Activated CD8-positive, alpha-beta memory T cell treated with anti-CD3 and anti-CD28 coated beads, Interleukin-2, amount 10 ng/mL, durations not matched to agents 7 days and 5 days (primary cell): ENCODE results near the gene TBATA. TPM values are rescaled to one million over a fixed set of nuclear protein-coding genes. Genes with fewer than 3 reads are reported as not detected.
A peak's percentile ranks its signal among the peaks of the same experiment; 100 is the strongest.

Experiments
- ATAC-seq: fragments of 150-1000 bp; cut with Tn5 transposase; one replicate; pipeline ENCODE4 v1.10.0; 2021; ENCODE audit warnings: moderate library complexity
- CTCF ChIA-PET: fragments of 350-600 bp; sonication (Branson Sonifier 250); formaldehyde crosslinking; loops from one replicate; lab custom pipeline; 2021; ENCODE audit warnings: antibody characterized with exemption; lab: Charles Lee
- DNase-seq: peaks from one replicate; pipeline ENCODE4 v3.0.0-alpha.2; 2020
- H3K27ac Mint-ChIP-seq: one replicate; pipeline ENCODE4 v1.8.0; 2021; ENCODE audit warnings: mild to moderate bottlenecking, mixed read lengths
- H3K27me3 Mint-ChIP-seq: one replicate; pipeline ENCODE4 v1.8.0; 2021; ENCODE audit warnings: mixed read lengths
- H3K36me3 Mint-ChIP-seq: one replicate; pipeline ENCODE4 v1.8.0; 2021; ENCODE audit warnings: mild to moderate bottlenecking, mixed read lengths
- H3K4me1 Mint-ChIP-seq: one replicate; pipeline ENCODE4 v1.8.0; 2021; ENCODE audit warnings: mixed read lengths
- H3K4me3 Mint-ChIP-seq: one replicate; pipeline ENCODE4 v1.8.0; 2021; ENCODE audit warnings: mild to moderate bottlenecking, moderate library complexity, mixed read lengths
- H3K9me3 Mint-ChIP-seq: one replicate; pipeline ENCODE4 v1.8.0; 2022; ENCODE audit warnings: low read depth, mixed read lengths
- total RNA-seq, 2 experiments: library from RNA; stranded (reverse); gene quantifications; one replicate each; pipeline ENCODE4 v1.2.3, GENCODE V29; 2021

The TBATA gene
- total RNA-seq, 2 experiments from 2014 or later: not detected

GRCh38 chr10:70748801-70749573, 36.2 kb downstream of the TBATA start:
- Mint-ChIP-seq H3K27ac (no peak overlapping the region), H3K9me3 (no peaks in the 10 kb centered on the region), H3K4me3 (no peak overlapping the region), H3K27me3 (no peaks in the 10 kb centered on the region), H3K4me1 (no peaks in the 10 kb centered on the region), H3K36me3 (peaks cover 2% of the 10 kb centered on the region)
- CTCF ChIA-PET: interaction anchor here (1.0 kb wide), 1 partner anchor 10 kb away, joined by 3 read pairs; no protein-coding TSS in a partner anchor
- DNase-seq (no peak), ATAC-seq (no peak)

DNA sequence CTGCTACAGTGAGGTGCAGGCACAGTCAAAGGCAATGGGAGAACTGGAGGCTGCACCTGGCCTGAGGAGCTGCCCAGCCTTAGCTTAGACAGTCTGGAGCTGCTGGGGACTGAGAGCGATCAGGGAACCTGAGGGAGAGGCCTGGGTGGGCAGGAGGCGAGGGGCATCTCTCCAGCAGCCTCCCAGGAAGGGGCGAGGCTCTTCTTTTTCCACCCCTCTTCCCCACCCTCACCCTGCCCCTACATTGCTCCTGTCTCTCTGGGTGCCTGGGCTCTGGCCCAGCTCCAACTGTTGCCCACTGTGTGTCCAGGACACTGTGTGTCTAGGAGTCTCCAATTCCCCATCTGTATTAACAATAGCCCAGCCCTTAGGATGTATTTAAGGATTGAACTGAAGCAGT, 36.9 kb downstream of the TBATA start:
- H3K4me3 Mint-ChIP-seq: no peak overlapping the region
- H3K27me3 Mint-ChIP-seq: no peaks in the 10 kb centered on the region
- no peak for DNase-seq
- no peak overlapping the region for H3K27ac Mint-ChIP-seq
- peaks cover 2% of the 10 kb centered on the region for H3K4me1 Mint-ChIP-seq
- H3K36me3 Mint-ChIP-seq: peaks cover 2% of the 10 kb centered on the region
- H3K9me3 Mint-ChIP-seq: no peaks in the 10 kb centered on the region
- ATAC-seq: no peak
- CTCF ChIA-PET: interaction anchor here (1.0 kb wide), 1 partner anchor 10 kb away, joined by 3 read pairs; no protein-coding TSS in a partner anchor

GRCh38 chr10:70747192-70747965, 37.8 kb downstream of the TBATA start:
- Mint-ChIP-seq H3K27ac (no peak overlapping the region), H3K4me3 (no peak overlapping the region), H3K36me3 (peaks cover 2% of the 10 kb centered on the region), H3K9me3 (no peaks in the 10 kb centered on the region), H3K4me1 (peaks cover 11% of the 10 kb centered on the region), H3K27me3 (no peaks in the 10 kb centered on the region)
- CTCF ChIA-PET: no interaction called here
- DNase-seq (no peak), ATAC-seq (no peak)

- peaks cover 2% of the 10 kb centered on the region for H3K36me3 Mint-ChIP-seq
- no peak overlapping the region for H3K27ac Mint-ChIP-seq
- no peak overlapping the region for H3K4me3 Mint-ChIP-seq
Observed at GRCh38 chr10:70745555-70745954, 39.6 kb downstream of the TBATA start.

GRCh38 chr10:70744617-70745143, 40.5 kb downstream of the TBATA start:
- ATAC-seq (no peak), DNase-seq (no peak)
- Mint-ChIP-seq H3K27me3 (no peaks in the 10 kb centered on the region), H3K36me3 (peaks cover 2% of the 10 kb centered on the region), H3K4me3 (no peak overlapping the region), H3K27ac (peak overlapping the region; percentile 5), H3K9me3 (no peaks in the 10 kb centered on the region), H3K4me1 (peaks cover 25% of the 10 kb centered on the region)
- CTCF ChIA-PET: interaction anchor here (1.7 kb wide), 1 partner anchor 14 kb away, joined by 8 read pairs; no protein-coding TSS in a partner anchor

More at GRCh38 chr10:70745555-70745954, 39.6 kb downstream of the TBATA start:
- CTCF ChIA-PET: interaction anchor here (0.8 to 1.7 kb wide), 2 partner anchors 13 to 187 kb away, joined by 3 to 8 read pairs; no protein-coding TSS in a partner anchor
- Mint-ChIP-seq H3K4me1 (peaks cover 24% of the 10 kb centered on the region), H3K9me3 (no peaks in the 10 kb centered on the region), H3K27me3 (no peaks in the 10 kb centered on the region)
- ATAC-seq: no peak
- no peak for DNase-seq

DNA sequence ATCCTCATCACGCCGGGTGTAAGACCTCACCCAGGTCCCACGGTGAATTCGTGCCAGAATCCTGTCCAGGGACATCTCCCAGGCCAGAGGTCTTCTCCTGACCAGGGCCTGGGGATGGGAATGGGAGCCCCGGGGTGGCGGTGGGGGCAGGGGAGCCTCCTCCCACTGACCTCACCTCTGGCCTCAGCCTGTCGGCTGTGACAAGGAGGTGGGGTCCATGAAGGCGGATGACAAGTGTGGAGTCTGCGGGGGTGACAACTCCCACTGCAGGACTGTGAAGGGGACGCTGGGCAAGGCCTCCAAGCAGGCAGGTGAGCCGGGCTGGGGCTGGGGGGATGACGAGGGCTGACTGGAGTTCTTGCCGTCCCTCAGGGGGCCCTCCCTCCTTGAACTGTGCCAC, 41.3 kb downstream of the TBATA start:
- CTCF ChIA-PET: interaction anchor here (2.6 kb wide), 1 partner anchor 15 kb away, joined by 11 read pairs; no protein-coding TSS in a partner anchor
- ATAC-seq (no peak), DNase-seq (no peak)

DNA sequence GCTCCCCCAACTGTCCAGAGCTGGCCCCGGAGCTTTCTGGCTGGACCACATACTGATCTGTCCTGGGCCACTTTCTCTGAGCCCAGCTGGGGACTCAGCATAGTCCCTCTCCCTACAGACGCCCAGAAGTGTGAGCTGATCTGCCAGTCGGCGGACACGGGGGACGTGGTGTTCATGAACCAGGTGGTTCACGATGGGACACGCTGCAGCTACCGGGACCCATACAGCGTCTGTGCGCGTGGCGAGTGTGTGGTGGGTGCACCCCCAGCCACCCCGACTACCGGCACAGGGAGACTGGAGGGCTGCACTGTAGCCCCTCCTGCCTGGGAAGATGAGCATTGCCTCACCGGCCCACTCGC, 41.8 kb downstream of the TBATA start:
- Mint-ChIP-seq H3K27me3 (no peaks in the 10 kb centered on the region), H3K4me1 (peaks cover 25% of the 10 kb centered on the region), H3K36me3 (peaks cover 2% of the 10 kb centered on the region), H3K4me3 (no peak overlapping the region), H3K27ac (no peak overlapping the region), H3K9me3 (no peaks in the 10 kb centered on the region)
- CTCF ChIA-PET: interaction anchor here (2.6 kb wide), 1 partner anchor 15 kb away, joined by 11 read pairs; no protein-coding TSS in a partner anchor
- no peak for ATAC-seq
- no peak for DNase-seq

More for the DNA sequence above, 41.3 kb downstream of the TBATA start:
- Mint-ChIP-seq H3K4me1 (peaks cover 25% of the 10 kb centered on the region), H3K4me3 (no peak overlapping the region), H3K27ac (no peak overlapping the region), H3K27me3 (no peaks in the 10 kb centered on the region), H3K9me3 (no peaks in the 10 kb centered on the region), H3K36me3 (peaks cover 2% of the 10 kb centered on the region)

- DNase-seq: peak; percentile 54
- Mint-ChIP-seq H3K4me3 (no peak overlapping the region), H3K27ac (peak overlapping the region; percentile 52), H3K36me3 (peaks cover 2% of the 10 kb centered on the region), H3K4me1 (peaks cover 25% of the 10 kb centered on the region), H3K27me3 (no peaks in the 10 kb centered on the region), H3K9me3 (no peaks in the 10 kb centered on the region)
- CTCF ChIA-PET: interaction anchor here (0.7 to 2.6 kb wide), 5 partner anchors 9 to 192 kb away, joined by 3 to 11 read pairs (median 4); no protein-coding TSS in a partner anchor
- peak; percentile 46 for ATAC-seq
Observed at GRCh38 chr10:70742537-70743429, 42.4 kb downstream of the TBATA start.

GRCh38 chr10:70740406-70741288, 44.5 kb downstream of the TBATA start:
- Mint-ChIP-seq H3K27me3 (no peaks in the 10 kb centered on the region), H3K36me3 (peaks cover 2% of the 10 kb centered on the region), H3K9me3 (no peaks in the 10 kb centered on the region), H3K4me3 (no peak overlapping the region), H3K27ac (no peak overlapping the region), H3K4me1 (peaks cover 25% of the 10 kb centered on the region)
- DNase-seq: no peak
- ATAC-seq: no peak
- CTCF ChIA-PET: interaction anchor here (1.9 kb wide), 1 partner anchor 181 kb away, joined by 7 read pairs; no protein-coding TSS in a partner anchor

DNA sequence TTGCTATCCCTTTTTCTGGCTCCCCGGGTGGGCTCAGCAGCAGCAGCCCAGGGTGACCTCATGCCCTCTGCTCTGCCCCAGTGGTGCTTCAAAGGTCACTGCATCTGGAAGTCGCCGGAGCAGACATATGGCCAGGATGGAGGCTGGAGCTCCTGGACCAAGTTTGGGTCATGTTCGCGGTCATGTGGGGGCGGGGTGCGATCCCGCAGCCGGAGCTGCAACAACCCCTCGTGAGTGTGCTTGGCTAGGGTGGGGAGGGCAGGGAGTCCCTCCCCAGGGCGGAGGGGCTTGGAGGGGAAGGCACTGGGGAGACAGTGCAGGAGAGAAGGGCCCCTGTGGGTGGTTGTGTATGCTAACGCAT, 46.4 kb downstream of the TBATA start:
- Mint-ChIP-seq H3K4me1 (peaks cover 25% of the 10 kb centered on the region), H3K4me3 (no peak overlapping the region), H3K27me3 (no peaks in the 10 kb centered on the region), H3K9me3 (no peaks in the 10 kb centered on the region), H3K36me3 (no peaks in the 10 kb centered on the region), H3K27ac (no peak overlapping the region)
- no peak for DNase-seq
- ATAC-seq: no peak
- CTCF ChIA-PET: interaction anchor here (0.9 to 2.3 kb wide), 4 partner anchors 15 to 179 kb away, joined by 3 to 9 read pairs (median 7); no protein-coding TSS in a partner anchor

DNA sequence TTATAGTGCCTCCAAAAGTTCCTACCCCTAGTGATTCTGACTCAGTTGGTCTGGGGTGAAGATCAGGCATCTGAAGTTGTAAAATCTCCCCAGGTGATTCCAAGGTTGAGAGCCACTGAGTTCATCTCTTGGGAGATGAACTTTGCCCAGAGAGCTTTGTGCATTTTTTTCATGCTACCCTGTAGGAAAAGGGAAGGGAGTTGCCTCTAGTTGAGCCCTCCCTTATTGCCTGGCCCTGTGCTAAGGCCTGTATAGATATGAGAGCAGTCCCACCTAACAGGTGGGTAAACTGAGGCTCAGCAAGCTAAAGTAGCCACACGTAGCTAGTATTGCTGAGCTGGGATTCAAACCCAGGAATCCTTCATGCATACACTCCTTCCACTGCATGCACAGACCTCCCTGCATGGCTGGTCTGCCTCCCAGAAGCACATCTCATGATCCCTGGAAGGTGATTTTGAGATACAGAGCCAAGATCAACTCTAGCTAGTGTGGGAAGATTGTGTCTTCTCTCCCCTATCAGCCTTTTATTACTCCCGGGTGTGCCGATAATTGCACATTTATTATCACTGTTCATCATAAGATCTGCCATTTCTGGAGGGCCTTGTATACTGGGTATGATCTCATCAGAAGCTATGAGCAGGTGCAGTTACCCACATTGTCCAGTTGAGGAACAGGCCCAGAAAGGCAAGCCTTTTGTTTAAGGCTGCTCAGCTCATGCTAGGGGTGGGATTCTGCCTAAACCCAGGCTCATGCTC, 47.0 kb downstream of the TBATA start:
- no peaks in the 10 kb centered on the region for H3K27me3 Mint-ChIP-seq
- H3K36me3 Mint-ChIP-seq: no peaks in the 10 kb centered on the region
- peaks cover 22% of the 10 kb centered on the region for H3K4me1 Mint-ChIP-seq
- no peak overlapping the region for H3K27ac Mint-ChIP-seq
- H3K4me3 Mint-ChIP-seq: no peak overlapping the region
- CTCF ChIA-PET: interaction anchor here (0.9 to 2.3 kb wide), 4 partner anchors 16 to 179 kb away, joined by 3 to 9 read pairs (median 7); no protein-coding TSS in a partner anchor
- no peak for DNase-seq
- H3K9me3 Mint-ChIP-seq: no peaks in the 10 kb centered on the region
- ATAC-seq: no peak
